ENCODE data around the gene CDH23.

The CDH23 gene

DNA sequence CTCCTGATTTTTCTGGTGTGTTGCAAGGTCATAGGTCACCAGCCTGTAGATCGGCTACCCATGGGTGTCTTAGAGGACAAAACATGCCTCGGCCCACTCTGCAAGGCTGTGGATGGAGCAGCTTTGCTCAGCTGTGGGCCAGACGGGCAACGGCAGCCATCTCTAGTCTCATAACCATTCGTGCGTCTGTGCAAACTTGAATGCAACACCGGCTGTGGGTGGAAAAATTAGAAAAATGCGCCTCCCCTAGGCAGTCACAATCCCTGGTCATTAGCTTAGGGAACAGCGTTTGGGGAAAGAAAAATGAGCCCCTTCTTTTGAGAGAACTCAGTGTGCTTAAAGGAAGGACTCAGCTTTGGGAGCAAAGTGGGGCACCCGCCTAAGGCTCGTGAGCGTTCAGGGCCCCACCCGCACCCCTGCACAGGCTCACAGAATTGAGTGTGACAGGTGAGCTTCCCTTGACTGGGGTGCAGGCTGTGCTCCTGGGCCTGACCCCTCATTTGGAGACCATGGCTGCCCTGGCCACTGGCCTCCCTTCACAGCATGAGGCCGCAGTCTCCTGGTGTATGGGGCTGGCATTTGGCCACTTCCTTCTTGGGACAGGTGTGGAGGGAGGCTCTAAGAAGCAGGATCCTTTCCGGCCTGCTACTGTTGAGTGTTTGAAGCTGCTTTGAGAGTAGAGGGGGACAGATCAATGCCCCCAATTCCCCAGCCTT lies 174.9 kb downstream of the CDH23 start:
- TF ChIP-seq, protein P1, sequence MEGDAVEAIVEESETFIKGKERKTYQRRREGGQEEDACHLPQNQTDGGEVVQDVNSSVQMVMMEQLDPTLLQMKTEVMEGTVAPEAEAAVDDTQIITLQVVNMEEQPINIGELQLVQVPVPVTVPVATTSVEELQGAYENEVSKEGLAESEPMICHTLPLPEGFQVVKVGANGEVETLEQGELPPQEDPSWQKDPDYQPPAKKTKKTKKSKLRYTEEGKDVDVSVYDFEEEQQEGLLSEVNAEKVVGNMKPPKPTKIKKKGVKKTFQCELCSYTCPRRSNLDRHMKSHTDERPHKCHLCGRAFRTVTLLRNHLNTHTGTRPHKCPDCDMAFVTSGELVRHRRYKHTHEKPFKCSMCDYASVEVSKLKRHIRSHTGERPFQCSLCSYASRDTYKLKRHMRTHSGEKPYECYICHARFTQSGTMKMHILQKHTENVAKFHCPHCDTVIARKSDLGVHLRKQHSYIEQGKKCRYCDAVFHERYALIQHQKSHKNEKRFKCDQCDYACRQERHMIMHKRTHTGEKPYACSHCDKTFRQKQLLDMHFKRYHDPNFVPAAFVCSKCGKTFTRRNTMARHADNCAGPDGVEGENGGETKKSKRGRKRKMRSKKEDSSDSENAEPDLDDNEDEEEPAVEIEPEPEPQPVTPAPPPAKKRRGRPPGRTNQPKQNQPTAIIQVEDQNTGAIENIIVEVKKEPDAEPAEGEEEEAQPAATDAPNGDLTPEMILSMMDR (conservative IDR thresholded peaks at IDR 0.05) = no peak
- no peak overlapping the region for H3K27ac ChIP-seq

DNA sequence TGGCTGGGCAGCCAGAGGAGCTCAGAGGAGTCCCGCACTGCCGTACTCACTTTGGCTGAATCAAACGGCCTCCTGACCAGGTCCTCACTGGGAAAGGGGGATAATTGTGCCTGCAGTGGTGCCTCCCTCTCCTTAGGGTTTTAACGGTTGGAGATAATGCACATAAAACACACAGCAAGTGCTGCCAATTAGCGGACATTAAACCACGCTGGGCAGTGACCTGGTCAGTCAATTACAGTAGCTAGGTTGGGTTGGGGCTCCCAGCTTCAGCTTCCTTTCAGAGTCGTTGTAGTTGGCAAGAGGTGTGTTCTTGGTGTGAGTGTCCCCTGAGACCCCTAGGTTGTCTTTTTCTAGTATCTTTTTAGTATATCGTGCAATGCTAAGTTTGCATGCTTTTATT lies 176.2 kb downstream of the CDH23 start:
- H3K27ac ChIP-seq = no peak overlapping the region
- TF ChIP-seq, protein P1 (conservative IDR thresholded peaks at IDR 0.05) = no peak

DNA sequence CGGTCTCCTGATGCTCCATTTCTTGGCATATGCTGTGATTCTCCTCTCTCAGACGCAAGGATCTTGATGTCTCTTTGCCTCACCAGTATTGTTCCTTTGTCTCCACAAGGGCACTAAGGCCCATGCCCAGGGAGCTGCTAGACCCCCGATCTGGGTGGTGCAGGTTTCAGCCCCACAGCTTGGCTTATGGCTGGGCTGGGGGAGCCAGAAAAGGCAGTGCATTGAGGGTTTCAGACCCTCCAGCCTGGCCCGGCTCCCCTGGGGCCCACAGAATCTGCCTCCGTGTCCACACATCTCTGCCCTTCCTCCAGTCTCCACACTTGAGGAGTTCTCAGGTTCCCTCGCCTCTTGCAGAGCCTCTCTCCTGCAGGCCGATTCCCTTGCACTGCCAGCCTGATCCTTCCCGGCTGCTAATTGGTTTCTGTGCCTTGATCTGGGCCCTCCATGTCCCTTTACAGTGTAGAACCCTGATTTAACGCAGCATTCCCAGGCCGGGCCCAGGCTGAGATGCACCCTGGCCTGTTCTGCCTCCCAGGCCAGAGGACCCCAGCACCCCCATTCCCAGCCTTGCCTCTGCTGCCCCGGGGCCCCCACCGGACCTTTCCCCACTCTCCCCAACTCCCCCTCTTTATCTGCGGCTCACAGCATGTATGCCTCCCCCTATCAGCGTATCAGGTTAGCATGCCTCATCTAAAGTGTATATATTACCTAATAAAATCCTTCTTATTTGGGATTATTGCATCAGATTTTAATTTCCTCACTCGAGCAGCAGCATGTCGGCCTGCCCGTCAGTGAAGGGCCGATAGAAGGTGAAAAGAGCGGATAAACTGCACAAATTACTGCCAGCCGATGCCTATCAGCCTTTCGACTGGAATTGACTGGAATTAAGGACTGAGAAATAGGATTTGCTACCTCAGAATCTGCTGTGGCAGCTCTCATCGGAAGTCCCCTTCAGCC lies 177.1 kb downstream of the CDH23 start:
- TF ChIP-seq, protein P1 (conservative IDR thresholded peaks at IDR 0.05) = no peak
- H3K27ac ChIP-seq = no peak overlapping the region

DNA sequence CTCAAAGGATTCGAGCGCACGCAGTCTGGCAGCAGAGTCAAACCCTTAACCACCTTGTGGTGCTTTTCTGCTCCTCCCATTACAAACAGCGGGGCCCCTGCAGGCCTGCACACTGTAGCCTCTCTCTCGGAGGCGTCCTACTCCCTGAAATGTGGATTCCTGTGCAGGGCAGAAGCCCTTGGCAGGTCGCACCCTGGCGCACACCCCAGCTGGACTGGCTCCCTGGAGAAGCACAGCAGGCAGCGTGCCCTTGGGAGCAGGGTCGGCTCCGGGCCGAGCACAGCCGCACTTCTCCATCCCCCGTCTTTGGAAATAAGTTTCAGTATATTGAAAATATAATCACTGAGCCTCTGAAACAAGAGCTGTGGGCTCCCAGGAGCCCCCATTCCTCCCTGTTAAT lies 178.7 kb downstream of the CDH23 start:
- TF ChIP-seq, protein P1 (conservative IDR thresholded peaks at IDR 0.05) = no peak
- H3K27ac ChIP-seq = no peak overlapping the region

DNA sequence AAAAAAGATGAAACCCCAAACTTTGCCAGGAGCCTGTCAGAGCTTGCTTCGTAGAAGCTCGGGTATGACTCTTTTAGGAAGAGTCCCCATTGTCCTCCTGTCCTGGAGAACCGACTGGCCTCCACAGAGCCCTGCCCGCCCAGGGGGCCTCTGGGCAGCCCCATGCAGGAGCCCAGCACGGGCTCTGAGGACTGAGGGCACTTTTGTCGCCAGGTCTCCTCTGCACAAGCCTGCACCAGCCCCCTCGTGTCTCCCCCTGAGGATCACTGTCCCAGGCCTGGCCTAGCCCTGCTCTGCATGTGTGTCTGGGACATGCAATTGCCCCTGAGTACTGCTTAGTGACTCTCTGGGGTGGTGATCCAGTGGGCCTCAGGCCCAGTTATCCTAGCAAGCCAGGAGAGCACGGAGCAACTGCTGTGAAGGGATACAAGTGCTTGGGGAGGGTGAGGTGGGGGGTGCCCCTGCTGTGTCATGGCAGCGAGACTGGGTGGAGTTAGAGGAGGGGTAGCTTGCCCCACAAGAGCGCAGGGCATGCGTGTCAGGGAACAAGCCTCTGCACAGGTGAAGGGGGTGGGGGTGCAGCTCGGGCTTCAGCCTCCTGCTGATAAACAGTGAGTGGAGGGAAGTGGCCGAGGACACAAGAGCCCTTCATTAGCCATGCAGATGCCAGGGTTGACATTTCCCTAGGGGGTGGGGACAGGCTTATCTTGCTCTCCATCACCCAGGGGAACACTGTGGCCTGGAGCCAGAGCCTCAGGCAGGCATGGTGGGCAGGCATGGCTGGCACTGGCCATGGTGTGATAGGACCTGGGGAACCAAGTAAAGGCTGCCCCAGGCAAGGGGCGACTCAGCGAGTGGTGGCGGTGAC lies 179.4 kb downstream of the CDH23 start:
- no peak overlapping the region for H3K27ac ChIP-seq
- TF ChIP-seq, protein P1 (conservative IDR thresholded peaks at IDR 0.05) = no peak

DNA sequence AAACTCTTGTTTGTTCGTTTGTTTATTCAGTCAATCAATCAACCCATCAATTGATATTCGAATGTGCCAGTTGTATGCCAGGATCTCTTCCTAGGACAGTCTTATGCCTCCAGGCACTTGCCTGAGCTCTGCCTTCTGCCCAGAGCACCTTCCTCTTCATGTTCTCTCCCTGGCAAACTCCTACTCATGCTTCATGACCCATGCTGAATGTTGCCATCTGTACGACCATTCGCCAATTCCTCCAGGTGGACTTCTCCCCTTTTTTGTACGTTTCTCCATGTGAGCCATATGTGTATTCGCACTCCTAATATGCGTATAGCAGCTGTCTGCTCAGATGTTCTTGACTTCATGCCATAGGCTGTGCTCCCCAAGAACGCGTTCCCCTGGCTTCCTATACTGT lies 180.1 kb downstream of the CDH23 start:
- H3K27ac ChIP-seq = no peak overlapping the region
- TF ChIP-seq, protein P1 (conservative IDR thresholded peaks at IDR 0.05) = no peak

All from VCaP (cell line).